Measurements from ENCODE around the gene STARD3NL.

- TF ChIP-seq EZH2 (IDR thresholded peaks at IDR 0.05; ENCODE audit: borderline replicate concordance, low read depth, low read length, severe bottlenecking) (no peak), CTCF (IDR thresholded peaks at IDR 0.05; ENCODE audit: borderline replicate concordance, extremely low read depth, low read length, poor library complexity, severe bottlenecking) (no peak)
Observed at GRCh38 chr7:38178695-38179344, 775 bp downstream of the STARD3NL start.
